Keratinocyte (primary cell): ENCODE results near the gene ACACB.

ENCODE experiments used
- EZH2 ChIP-seq: IDR thresholded peaks from one replicate; pipeline ENCODE4 v1.6.1; 2012; ENCODE audit warnings: inconsistent platforms, mild to moderate bottlenecking, low read length, moderate library complexity
- TF ChIP-seq, protein P1 (sequence below), 3 experiments: IDR thresholded peaks in 1 of 3; conservative IDR thresholded peaks in 1 of 3; optimal IDR thresholded peaks in 1 of 3; 2 replicates in 2 of 3; 3 replicates in 1 of 3; pipeline versions ENCODE3 to v1.5.1; 2011; ENCODE audit warnings: low read length in 3 of 3, mild to moderate bottlenecking in 3 of 3, moderate library complexity in 2 of 3, control low read depth in 1 of 3, inconsistent platforms in 1 of 3; ENCODE audit not compliant: insufficient read depth in 2 of 3; ENCODE audit errors: extremely low read depth in 1 of 3

DNA sequence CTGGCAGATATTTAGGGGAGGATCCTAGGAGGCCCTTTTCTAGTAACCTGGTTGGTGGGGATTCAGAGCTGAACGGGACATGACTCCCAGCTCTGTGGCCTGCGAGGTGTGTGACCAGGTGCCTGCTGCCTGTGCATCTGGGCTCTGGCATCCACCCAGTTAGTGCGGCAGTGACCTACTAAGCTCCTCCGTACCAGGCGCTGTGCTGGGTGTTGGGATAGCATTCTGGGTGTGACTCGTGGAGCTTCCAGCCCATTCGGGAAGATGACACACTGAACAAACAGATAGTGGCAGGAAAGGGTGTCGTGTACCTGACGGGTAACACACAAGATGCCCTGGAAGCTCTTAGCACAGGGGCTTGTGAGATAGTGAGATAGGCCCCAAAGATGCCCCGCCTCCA lies 80.9 kb downstream of the ACACB start:
- TF ChIP-seq, protein P1, sequence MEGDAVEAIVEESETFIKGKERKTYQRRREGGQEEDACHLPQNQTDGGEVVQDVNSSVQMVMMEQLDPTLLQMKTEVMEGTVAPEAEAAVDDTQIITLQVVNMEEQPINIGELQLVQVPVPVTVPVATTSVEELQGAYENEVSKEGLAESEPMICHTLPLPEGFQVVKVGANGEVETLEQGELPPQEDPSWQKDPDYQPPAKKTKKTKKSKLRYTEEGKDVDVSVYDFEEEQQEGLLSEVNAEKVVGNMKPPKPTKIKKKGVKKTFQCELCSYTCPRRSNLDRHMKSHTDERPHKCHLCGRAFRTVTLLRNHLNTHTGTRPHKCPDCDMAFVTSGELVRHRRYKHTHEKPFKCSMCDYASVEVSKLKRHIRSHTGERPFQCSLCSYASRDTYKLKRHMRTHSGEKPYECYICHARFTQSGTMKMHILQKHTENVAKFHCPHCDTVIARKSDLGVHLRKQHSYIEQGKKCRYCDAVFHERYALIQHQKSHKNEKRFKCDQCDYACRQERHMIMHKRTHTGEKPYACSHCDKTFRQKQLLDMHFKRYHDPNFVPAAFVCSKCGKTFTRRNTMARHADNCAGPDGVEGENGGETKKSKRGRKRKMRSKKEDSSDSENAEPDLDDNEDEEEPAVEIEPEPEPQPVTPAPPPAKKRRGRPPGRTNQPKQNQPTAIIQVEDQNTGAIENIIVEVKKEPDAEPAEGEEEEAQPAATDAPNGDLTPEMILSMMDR (optimal IDR thresholded peaks at IDR 0.05 in 1 of 3, IDR thresholded peaks at IDR 0.05 in 1 of 3, conservative IDR thresholded peaks at IDR 0.05 in 1 of 3; ENCODE audit: extremely low read depth in 1 of 3, insufficient read depth in 2 of 3, low read length in 3 of 3): no peak
- no peak for TF ChIP-seq EZH2
